Measurements from ENCODE around the gene EFCAB5. TPM values are rescaled to one million over a fixed set of nuclear protein-coding genes. Genes with fewer than 3 reads are reported as not detected.
"Not testable (repeated sequence)": the region's sequence is repeated elsewhere in the genome, so short reads cannot be mapped to it uniquely, and the experiment has no call there.

The EFCAB5 gene
- total RNA-seq, 2 donors from 2014 or later, result 1.3 to 1.6 TPM

DNA sequence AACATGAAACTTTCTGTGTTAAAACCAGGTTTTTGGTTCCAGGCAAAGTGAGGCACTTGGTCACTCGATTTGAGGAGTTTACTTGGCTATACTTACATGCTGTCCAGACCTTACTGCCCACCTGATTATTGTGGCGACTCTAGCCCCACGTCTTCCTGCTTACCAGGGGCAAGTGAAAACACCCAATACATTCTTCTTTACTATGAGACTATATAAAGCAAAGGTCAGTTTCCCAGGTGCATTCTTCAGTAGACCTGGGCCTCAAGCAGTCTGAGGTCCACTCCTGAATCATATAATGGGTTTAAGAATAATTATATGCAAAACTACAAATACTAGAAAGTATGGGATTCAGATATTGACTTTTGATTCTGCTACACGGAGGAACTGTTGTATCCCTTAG lies 86.2 kb downstream of the EFCAB5 start:
- Histone ChIP-seq H3K9me3 (no peaks in the 10 kb centered on the region), H3K4me1 (no peaks in the 10 kb centered on the region), H3K27ac (no peak overlapping the region), H3K9ac (ENCODE audit: low read depth in 2 of 2, low read length in 2 of 2) (no peak overlapping the region), H3K4me3 (no peak overlapping the region), H3K36me3 (no peaks in the 10 kb centered on the region), H3K27me3 (no peaks in the 10 kb centered on the region)
- no peak for DNase-seq
- intact Hi-C loops (cut with DNase I), result loop anchor here (2.0 kb wide), 1 partner anchor 67 kb away; no protein-coding TSS in a partner anchor
- TF ChIP-seq CTCF (IDR thresholded peaks at IDR 0.05), result no peak

GRCh38 chr17:30031214-30031869 lies 89.9 kb downstream of the EFCAB5 start:
- Histone ChIP-seq H3K4me3 (no peak overlapping the region), H3K27ac (no peak overlapping the region), H3K4me1 (no peaks in the 10 kb centered on the region), H3K27me3 (no peaks in the 10 kb centered on the region), H3K9me3 (no peaks in the 10 kb centered on the region), H3K36me3 (no peaks in the 10 kb centered on the region), H3K9ac (ENCODE audit: low read depth in 2 of 2, low read length in 2 of 2) (no peak overlapping the region)
- DNase-seq, result no peak
- no peak for TF ChIP-seq CTCF (IDR thresholded peaks at IDR 0.05)
- intact Hi-C loops (cut with DNase I), result no loop called here

- no peak for DNase-seq
- intact Hi-C loops (cut with DNase I), result no loop called here
- Histone ChIP-seq H3K4me1 (no peaks in the 10 kb centered on the region), H3K36me3 (no peaks in the 10 kb centered on the region), H3K27me3 (no peaks in the 10 kb centered on the region), H3K27ac (no peak overlapping the region), H3K4me3 (no peak overlapping the region), H3K9me3 (no peaks in the 10 kb centered on the region), H3K9ac (ENCODE audit: low read depth in 2 of 2, low read length in 2 of 2) (no peak overlapping the region)
- no peak for TF ChIP-seq CTCF (IDR thresholded peaks at IDR 0.05)
Observed at GRCh38 chr17:30035369-30035768, 93.9 kb downstream of the EFCAB5 start.

DNA sequence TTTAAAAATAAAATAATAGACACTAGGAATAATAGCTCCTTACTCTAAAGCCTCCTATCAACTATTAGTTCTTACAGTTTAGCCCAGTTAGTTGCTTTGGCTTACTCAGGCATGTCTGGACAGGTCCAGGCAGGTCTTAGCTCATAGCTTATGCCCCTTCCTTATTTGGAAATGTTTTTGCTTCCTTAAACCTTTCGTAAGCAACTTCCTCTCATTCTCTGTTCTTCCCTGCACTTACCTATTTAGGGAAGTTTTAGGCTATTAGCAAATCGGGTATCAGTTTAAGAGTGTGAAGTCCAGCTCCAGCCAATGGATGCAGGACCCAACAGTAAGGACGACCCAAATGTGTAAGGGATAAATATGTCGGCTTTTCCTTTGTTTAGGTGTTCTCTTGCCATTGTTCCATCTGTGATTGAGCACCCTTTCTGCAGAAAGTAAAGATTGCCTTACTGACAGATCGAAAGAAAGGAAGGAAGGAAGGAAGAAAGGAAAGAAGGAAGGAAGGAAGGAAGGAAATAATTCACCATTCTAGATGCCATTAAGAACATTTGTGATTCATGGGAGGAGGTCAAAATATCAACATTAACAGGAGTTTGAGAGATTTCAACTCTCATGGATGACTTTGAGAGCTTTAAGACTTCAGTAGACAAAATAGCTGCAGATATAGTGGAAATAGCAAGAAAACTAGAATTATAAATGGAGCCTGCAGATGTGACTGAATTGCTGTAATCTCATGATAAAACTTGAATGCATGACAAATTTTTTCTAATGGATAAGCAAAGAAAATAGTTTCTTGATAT lies 99.5 kb downstream of the EFCAB5 start:
- H3K9ac ChIP-seq (ENCODE audit: low read depth in 2 of 2, low read length in 2 of 2); H3K4me1 ChIP-seq; H3K36me3 ChIP-seq; intact Hi-C loops (cut with DNase I); H3K27ac ChIP-seq; H3K4me3 ChIP-seq; DNase-seq; H3K27me3 ChIP-seq; H3K9me3 ChIP-seq: not testable (repeated sequence)

- intact Hi-C loops (cut with DNase I), result no loop called here
- H3K4me3 ChIP-seq, result no peak overlapping the region
- no peaks in the 10 kb centered on the region for H3K36me3 ChIP-seq
- no peak for DNase-seq
- H3K27ac ChIP-seq, result no peak overlapping the region
- no peak overlapping the region for H3K9ac ChIP-seq (ENCODE audit: low read depth in 2 of 2, low read length in 2 of 2)
- no peaks in the 10 kb centered on the region for H3K27me3 ChIP-seq
- no peak for TF ChIP-seq CTCF (IDR thresholded peaks at IDR 0.05)
- H3K9me3 ChIP-seq, result no peaks in the 10 kb centered on the region
- H3K4me1 ChIP-seq, result no peaks in the 10 kb centered on the region
Observed at GRCh38 chr17:30041551-30041950, 100.1 kb downstream of the EFCAB5 start.

- Histone ChIP-seq H3K27me3 (no peaks in the 10 kb centered on the region), H3K27ac (no peak overlapping the region), H3K36me3 (no peaks in the 10 kb centered on the region), H3K4me1 (no peaks in the 10 kb centered on the region), H3K9me3 (no peaks in the 10 kb centered on the region), H3K4me3 (no peak overlapping the region), H3K9ac (ENCODE audit: low read depth in 2 of 2, low read length in 2 of 2) (no peak overlapping the region)
- no peak for DNase-seq
- TF ChIP-seq CTCF (IDR thresholded peaks at IDR 0.05), result no peak
- intact Hi-C loops (cut with DNase I), result no loop called here
Observed at GRCh38 chr17:30062372-30062771, 120.9 kb downstream of the EFCAB5 start.

Data from colonic mucosa (tissue), 4 donors.